Panc1 (cell line): ENCODE measurements around the gene OLIG3.

Source experiments
- CTCF ChIP-seq: fragments of 450-650 bp; IDR thresholded peaks from 2 replicates; pipeline ENCODE4 v1.5.1; 2017; ENCODE audit warnings: mild to moderate bottlenecking
- POLR2AphosphoS5 ChIP-seq: IDR thresholded peaks from 2 replicates; pipeline ENCODE4 v1.6.1; 2012; ENCODE audit warnings: mild to moderate bottlenecking, low read depth, low read length, moderate library complexity
- REST ChIP-seq, 2 experiments: IDR thresholded peaks; 2 replicates each; pipeline ENCODE4 v1.6.1; 2011 to 2012; ENCODE audit warnings: low read depth in 2 of 2, control low read depth in 1 of 2, low read length in 1 of 2, mild to moderate bottlenecking in 1 of 2, moderate library complexity in 1 of 2; ENCODE audit not compliant: insufficient read depth in 1 of 2

GRCh38 chr6:137495703-137496336 is 1.6 kb upstream of the OLIG3 start:
- no peak for TF ChIP-seq CTCF
- TF ChIP-seq POLR2AphosphoS5, result no peak
- TF ChIP-seq REST (IDR thresholded peaks at IDR 0.05; ENCODE audit: insufficient read depth in 1 of 2, low read depth in 2 of 2, low read length in 1 of 2), result no peak
